ENCODE data around the gene NACA. TPM values are rescaled to one million over a fixed set of nuclear protein-coding genes. Genes with fewer than 3 reads are reported as not detected.
"Not testable (repeated sequence)": the region's sequence is repeated elsewhere in the genome, so short reads cannot be mapped to it uniquely, and the experiment has no call there.

The NACA gene
- total RNA-seq, 1 experiment from 2014 or later: 2,266 TPM

GRCh38 chr12:56751712-56752598 lies 26.9 kb upstream of the NACA start, which contains the start of gene PRIM1:
PRIM1 (minus strand) TSS chr12:56752323; CDS start chr12:56752298, 25 bp downstream.
- Histone ChIP-seq H3K9me3 (replicated peaks) (no peaks in the 10 kb centered on the region), H3K36me3 (peaks cover 3% of the 10 kb centered on the region; the same call in 1 of the 2 replicates), H3K4me3 (peak within 1 kb of the TSS; percentile 68), H3K27me3 (no peaks in the 10 kb centered on the region), H3K27ac (peak within 1 kb of the TSS; percentile 89), H3K4me1 (peaks cover 4% of the 10 kb centered on the region)
- DNase-seq: peak; percentile 89 to 91

GRCh38 chr12:56750596-56750995 lies 25.5 kb upstream of the NACA start:
- DNase-seq; H3K27me3 ChIP-seq; H3K9me3 ChIP-seq (replicated peaks); H3K4me1 ChIP-seq: not testable (repeated sequence)
- peaks cover 15% of the 10 kb centered on the region for H3K36me3 ChIP-seq
- H3K27ac ChIP-seq: peak overlapping the region; percentile 89; the same call in 1 of the 2 replicates
- peak overlapping the region; percentile 68 for H3K4me3 ChIP-seq

- peaks cover 21% of the 10 kb centered on the region for H3K36me3 ChIP-seq
- H3K27me3 ChIP-seq: no peaks in the 10 kb centered on the region
- H3K4me3 ChIP-seq: no peak overlapping the region
- no peak for DNase-seq
- H3K4me1 ChIP-seq: peaks cover 4% of the 10 kb centered on the region
- H3K27ac ChIP-seq: no peak overlapping the region
- no peaks in the 10 kb centered on the region for H3K9me3 ChIP-seq (replicated peaks)
Measured at GRCh38 chr12:56749853-56750252, 24.8 kb upstream of the NACA start.

- Histone ChIP-seq H3K4me1 (peaks cover 4% of the 10 kb centered on the region), H3K9me3 (replicated peaks) (no peaks in the 10 kb centered on the region)
- no peak for DNase-seq
Measured at GRCh38 chr12:56749359-56749758, 24.3 kb upstream of the NACA start.

GRCh38 chr12:56728139-56728861 lies 3.2 kb upstream of the NACA start:
- Histone ChIP-seq H3K4me3 (no peak overlapping the region), H3K9me3 (replicated peaks) (no peaks in the 10 kb centered on the region), H3K36me3 (peaks cover 34% of the 10 kb centered on the region), H3K4me1 (no peaks in the 10 kb centered on the region), H3K27me3 (no peaks in the 10 kb centered on the region), H3K27ac (no peak overlapping the region)
- DNase-seq: no peak

More at GRCh38 chr12:56749359-56749758, 24.3 kb upstream of the NACA start:
- Histone ChIP-seq H3K36me3 (peaks cover 25% of the 10 kb centered on the region), H3K4me3 (no peak overlapping the region), H3K27me3 (no peaks in the 10 kb centered on the region), H3K27ac (no peak overlapping the region)

- DNase-seq; H3K9me3 ChIP-seq (replicated peaks); H3K27me3 ChIP-seq: not testable (repeated sequence)
- Histone ChIP-seq H3K36me3 (peaks cover 39% of the 10 kb centered on the region), H3K4me1 (peaks cover 17% of the 10 kb centered on the region), H3K27ac (peak overlapping the region; percentile 97), H3K4me3 (peak overlapping the region; percentile 82)
Measured at GRCh38 chr12:56726196-56726675, 1.1 kb upstream of the NACA start.

- H3K27ac ChIP-seq: peak overlapping the region; percentile 97
- peaks cover 40% of the 10 kb centered on the region for H3K36me3 ChIP-seq
- no peak for DNase-seq
Measured at GRCh38 chr12:56725723-56726102, 614 bp upstream of the NACA start.

GRCh38 chr12:56724701-56724971 lies 463 bp downstream of the NACA start:
- peaks cover 48% of the 10 kb centered on the region for H3K36me3 ChIP-seq
- H3K9me3 ChIP-seq (replicated peaks): no peaks in the 10 kb centered on the region
- H3K27ac ChIP-seq: peak overlapping the region; percentile 97
- peaks cover 21% of the 10 kb centered on the region for H3K4me1 ChIP-seq
- peak overlapping the region; percentile 82 for H3K4me3 ChIP-seq
- peak in 1 of 2 experiments; percentile 23 for DNase-seq
- H3K27me3 ChIP-seq: no peaks in the 10 kb centered on the region

More at GRCh38 chr12:56725723-56726102, 614 bp upstream of the NACA start:
- H3K9me3 ChIP-seq (replicated peaks): no peaks in the 10 kb centered on the region
- H3K27me3 ChIP-seq: no peaks in the 10 kb centered on the region
- H3K4me3 ChIP-seq: peak overlapping the region; percentile 82
- peaks cover 21% of the 10 kb centered on the region for H3K4me1 ChIP-seq

- H3K9me3 ChIP-seq (replicated peaks): no peaks in the 10 kb centered on the region
- no peaks in the 10 kb centered on the region for H3K27me3 ChIP-seq
- H3K4me1 ChIP-seq: peaks cover 23% of the 10 kb centered on the region
- H3K36me3 ChIP-seq: peaks cover 53% of the 10 kb centered on the region
- H3K4me3 ChIP-seq: peak overlapping the region; percentile 82
- DNase-seq: peak; percentile 58 to 79
- peak overlapping the region; percentile 97 for H3K27ac ChIP-seq
Measured at GRCh38 chr12:56723889-56724700, 1.0 kb downstream of the NACA start.

- DNase-seq: peak in 1 of 2 experiments; percentile 85
- Histone ChIP-seq H3K27me3 (no peaks in the 10 kb centered on the region), H3K36me3 (peaks cover 58% of the 10 kb centered on the region), H3K27ac (peak overlapping the region; percentile 97), H3K4me3 (peak overlapping the region; percentile 82), H3K9me3 (replicated peaks) (no peaks in the 10 kb centered on the region), H3K4me1 (peaks cover 26% of the 10 kb centered on the region)
Measured at GRCh38 chr12:56723352-56723751, 1.7 kb downstream of the NACA start.

GRCh38 chr12:56722832-56723231 lies 2.3 kb downstream of the NACA start:
- DNase-seq: no peak
- Histone ChIP-seq H3K27me3 (no peaks in the 10 kb centered on the region), H3K27ac (peak overlapping the region; percentile 97), H3K36me3 (peaks cover 58% of the 10 kb centered on the region), H3K4me1 (peaks cover 26% of the 10 kb centered on the region), H3K9me3 (replicated peaks) (no peaks in the 10 kb centered on the region), H3K4me3 (peak overlapping the region; percentile 82)

GRCh38 chr12:56721721-56722120 lies 3.4 kb downstream of the NACA start:
- no peaks in the 10 kb centered on the region for H3K27me3 ChIP-seq
- no peaks in the 10 kb centered on the region for H3K9me3 ChIP-seq (replicated peaks)
- H3K27ac ChIP-seq: peak overlapping the region; percentile 32
- peak overlapping the region; percentile 9; the same call in 1 of the 2 replicates for H3K4me3 ChIP-seq
- peak in 1 of 2 experiments; percentile 48 for DNase-seq
- peaks cover 26% of the 10 kb centered on the region for H3K4me1 ChIP-seq
- peaks cover 62% of the 10 kb centered on the region for H3K36me3 ChIP-seq

- Histone ChIP-seq H3K36me3 (peaks cover 64% of the 10 kb centered on the region), H3K4me1 (peaks cover 26% of the 10 kb centered on the region), H3K27me3 (no peaks in the 10 kb centered on the region), H3K27ac (no peak overlapping the region), H3K4me3 (no peak overlapping the region), H3K9me3 (replicated peaks) (no peaks in the 10 kb centered on the region)
- DNase-seq: no peak
Measured at GRCh38 chr12:56721216-56721615, 3.9 kb downstream of the NACA start.

GRCh38 chr12:56720731-56721151 lies 4.4 kb downstream of the NACA start:
- DNase-seq: no peak
- Histone ChIP-seq H3K4me1 (peaks cover 26% of the 10 kb centered on the region), H3K9me3 (replicated peaks) (no peaks in the 10 kb centered on the region), H3K36me3 (peaks cover 69% of the 10 kb centered on the region), H3K4me3 (no peak overlapping the region), H3K27ac (no peak overlapping the region), H3K27me3 (no peaks in the 10 kb centered on the region)
